KMS-11 (cell line): ENCODE data around the gene CFAP141.

Source experiments
- H2AFZ ChIP-seq: fragments of 200-600 bp; sonication (generic); 2 replicates; pipeline ENCODE4 v1.6.1; 2016; ENCODE audit warnings: antibody characterized with exemption, mixed run types, low read depth
- H3K27ac ChIP-seq: fragments of 200-600 bp; sonication (generic); 2 replicates; pipeline ENCODE4 v1.6.1; 2016; ENCODE audit warnings: mild to moderate bottlenecking, mixed run types
- H3K27me3 ChIP-seq: fragments of 200-600 bp; sonication (generic); 2 replicates; pipeline ENCODE4 v1.6.1; 2017; ENCODE audit warnings: mild to moderate bottlenecking, low read depth, mixed run types, moderate library complexity; ENCODE audit not compliant: insufficient read depth
- H3K36me3 ChIP-seq: fragments of 200-600 bp; sonication (generic); 2 replicates; pipeline ENCODE4 v1.6.1; 2017; ENCODE audit warnings: mild to moderate bottlenecking, mixed run types; ENCODE audit not compliant: insufficient read depth
- H3K4me1 ChIP-seq: fragments of 200-600 bp; sonication (generic); 2 replicates; pipeline ENCODE4 v1.6.1; 2016; ENCODE audit warnings: mild to moderate bottlenecking, low read depth, mixed run types; ENCODE audit not compliant: poor library complexity, severe bottlenecking
- H3K4me2 ChIP-seq: fragments of 200-600 bp; sonication (generic); 2 replicates; pipeline ENCODE4 v1.7.0; 2016; ENCODE audit warnings: mild to moderate bottlenecking, mixed run types
- H3K4me3 ChIP-seq: fragments of 200-600 bp; sonication (generic); IDR thresholded peaks from 2 replicates; pipeline ENCODE4 v1.6.1; 2017; ENCODE audit warnings: low read depth, low read length, mixed read lengths; ENCODE audit not compliant: insufficient read depth
- H3K79me2 ChIP-seq: fragments of 200-600 bp; sonication (generic); 2 replicates; pipeline ENCODE4 v1.6.1; 2016; ENCODE audit warnings: low read depth, mixed run types; ENCODE audit not compliant: insufficient read depth
- H3K9ac ChIP-seq: fragments of 200-600 bp; sonication (generic); 2 replicates; pipeline ENCODE4 v1.6.1; 2016; ENCODE audit warnings: mild to moderate bottlenecking, mixed run types
- H4K20me1 ChIP-seq: fragments of 200-600 bp; sonication (generic); 2 replicates; pipeline ENCODE4 v1.6.1; 2016; ENCODE audit warnings: mild to moderate bottlenecking, mixed run types; ENCODE audit not compliant: insufficient read depth
- CTCF ChIP-seq: fragments of 200-600 bp; sonication (generic); conservative IDR thresholded peaks from 2 replicates; pipeline ENCODE4 v1.6.1; 2017; ENCODE audit warnings: low read depth, mild to moderate bottlenecking, antibody characterized with exemption, low read length, moderate library complexity, mixed read lengths

CFAP141 gene

GRCh38 chr1:154181944-154182343 lies 24.2 kb downstream of the CFAP141 start:
- peak overlapping the region; percentile 88 for H3K4me2 ChIP-seq

GRCh38 chr1:154179946-154180687 lies 26.0 kb downstream of the CFAP141 start:
- no peak overlapping the region for H3K27ac ChIP-seq
- no peak overlapping the region for H3K4me3 ChIP-seq
- H3K9ac ChIP-seq: no peak overlapping the region
- H3K36me3 ChIP-seq: peaks cover 4% of the 10 kb centered on the region; the same call in 1 of the 2 replicates
- peak overlapping the region; percentile 88 for H3K4me2 ChIP-seq
- H3K4me1 ChIP-seq: peaks cover 74% of the 10 kb centered on the region
- peaks cover 62% of the 10 kb centered on the region for H4K20me1 ChIP-seq
- H2AFZ ChIP-seq: no peak overlapping the region
- H3K27me3 ChIP-seq: no peaks in the 10 kb centered on the region
- no peak for TF ChIP-seq CTCF
- H3K79me2 ChIP-seq: peaks cover 80% of the 10 kb centered on the region

More at GRCh38 chr1:154181944-154182343, 24.2 kb downstream of the CFAP141 start:
- Histone ChIP-seq H3K27me3 (no peaks in the 10 kb centered on the region), H2AFZ (peak overlapping the region; percentile 78; the same call in 1 of the 2 replicates), H3K9ac (peak overlapping the region; percentile 53; the same call in 1 of the 2 replicates), H3K79me2 (peaks cover 62% of the 10 kb centered on the region), H3K36me3 (peaks cover 4% of the 10 kb centered on the region; the same call in 1 of the 2 replicates), H3K4me3 (peak overlapping the region; percentile 99), H3K27ac (peak overlapping the region; percentile 50), H3K4me1 (peaks cover 75% of the 10 kb centered on the region), H4K20me1 (peaks cover 54% of the 10 kb centered on the region)
- no peak for TF ChIP-seq CTCF

DNA sequence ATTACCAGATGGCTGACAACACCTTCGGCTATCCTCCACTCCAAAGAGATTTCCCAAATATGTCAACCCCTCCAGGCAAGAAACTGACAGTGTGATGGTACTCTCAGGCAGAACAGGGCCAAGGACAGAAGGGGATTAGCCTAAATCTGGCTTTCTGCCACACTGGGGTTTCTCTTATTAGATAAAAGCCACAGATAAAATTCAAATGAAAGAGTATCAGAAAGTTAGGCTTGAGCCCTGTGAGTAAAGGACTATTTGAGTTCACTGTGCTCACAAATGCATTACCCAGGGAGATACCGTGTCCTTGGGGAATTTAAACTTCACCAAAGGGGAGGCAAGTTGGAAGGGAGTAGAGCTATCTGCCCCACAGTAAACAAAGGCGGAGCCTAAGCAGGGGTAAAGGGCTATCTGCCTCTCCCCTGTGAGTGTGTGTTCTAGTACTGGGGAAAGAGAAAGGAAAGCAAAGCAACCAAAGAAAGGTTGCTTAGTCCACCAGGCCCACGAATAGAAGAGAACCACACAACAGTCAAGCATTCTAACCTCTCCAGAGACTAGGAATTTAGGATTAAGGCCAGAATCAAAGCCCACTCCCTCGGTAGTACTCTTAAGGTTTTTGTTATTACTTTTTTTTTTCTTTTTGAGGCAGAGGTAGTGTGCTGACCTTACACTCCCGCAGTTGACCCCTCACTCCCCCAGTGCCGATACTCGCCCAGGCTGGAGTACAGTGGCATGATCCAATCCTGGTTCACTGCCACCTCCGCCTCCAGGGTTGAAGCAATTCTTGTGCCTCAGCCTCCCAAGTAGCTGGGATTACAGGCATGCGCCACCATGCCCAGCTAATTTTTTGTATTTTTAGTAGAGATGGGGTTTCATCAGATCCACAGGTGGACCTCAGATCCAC lies 27.0 kb downstream of the CFAP141 start:
- TF ChIP-seq CTCF: no peak
- H3K9ac ChIP-seq: no peak overlapping the region
- no peak overlapping the region for H3K4me3 ChIP-seq
- no peaks in the 10 kb centered on the region for H3K27me3 ChIP-seq
- H3K36me3 ChIP-seq: peaks cover 8% of the 10 kb centered on the region; the same call in 1 of the 2 replicates
- peaks cover 62% of the 10 kb centered on the region for H4K20me1 ChIP-seq
- no peak overlapping the region for H2AFZ ChIP-seq
- peaks cover 88% of the 10 kb centered on the region for H3K79me2 ChIP-seq
- H3K27ac ChIP-seq: no peak overlapping the region
- peak overlapping the region; percentile 88; the same call in 1 of the 2 replicates for H3K4me2 ChIP-seq
- peaks cover 73% of the 10 kb centered on the region for H3K4me1 ChIP-seq

DNA sequence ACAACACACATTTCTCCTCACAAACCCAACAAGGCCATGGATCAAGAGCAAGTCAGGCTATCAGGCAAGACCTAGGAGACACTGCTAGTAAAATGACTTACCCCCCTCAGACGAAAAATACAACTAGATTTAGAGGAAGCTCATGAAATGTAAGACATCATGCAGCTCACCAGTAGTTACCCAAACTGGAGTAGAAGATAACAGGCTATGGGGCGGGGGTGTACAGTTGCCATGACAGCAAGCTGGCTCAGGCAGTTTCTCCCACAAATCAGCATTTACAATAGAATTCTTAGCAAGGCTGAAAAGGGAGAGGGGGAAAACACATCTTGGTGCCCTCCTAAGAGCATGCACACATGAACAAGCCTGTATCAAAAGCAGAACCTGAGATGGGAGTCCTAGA lies 28.1 kb downstream of the CFAP141 start:
- Histone ChIP-seq H3K4me2 (no peak overlapping the region), H3K36me3 (peaks cover 15% of the 10 kb centered on the region; the same call in 1 of the 2 replicates), H3K4me1 (peaks cover 65% of the 10 kb centered on the region), H3K9ac (no peak overlapping the region), H2AFZ (no peak overlapping the region), H3K27ac (no peak overlapping the region), H4K20me1 (peaks cover 62% of the 10 kb centered on the region), H3K79me2 (peaks cover 94% of the 10 kb centered on the region), H3K4me3 (no peak overlapping the region), H3K27me3 (no peaks in the 10 kb centered on the region)
- no peak for TF ChIP-seq CTCF
